GM12864 (cell line): ENCODE measurements around the gene VSTM5.

Source experiments
- DNase-seq: peaks from one replicate; pipeline ENCODE4 v3.0.0-alpha.2; 2011; ENCODE audit warnings: low read depth
- H3K4me3 ChIP-seq: 2 replicates; pipeline ENCODE4 v1.5.1; 2011; ENCODE audit warnings: mild to moderate bottlenecking, low read depth, low read length, control low read depth
- CTCF ChIP-seq: IDR thresholded peaks from 2 replicates; pipeline ENCODE4 v1.5.1; 2011; ENCODE audit warnings: low read depth, mild to moderate bottlenecking, moderate library complexity, low read length, control low read depth, inconsistent platforms; ENCODE audit errors: missing control alignments

Gene VSTM5

GRCh38 chr11:93831343-93832127, 18.9 kb downstream of the VSTM5 start:
- TF ChIP-seq CTCF: no peak
- DNase-seq: no peak
- no peak overlapping the region for H3K4me3 ChIP-seq

- no peak overlapping the region for H3K4me3 ChIP-seq
- TF ChIP-seq CTCF: no peak
- no peak for DNase-seq
Observed at GRCh38 chr11:93829598-93829997, 20.8 kb downstream of the VSTM5 start.

- DNase-seq: no peak
- no peak overlapping the region for H3K4me3 ChIP-seq
- TF ChIP-seq CTCF: no peak
Observed at GRCh38 chr11:93827363-93827762, 23.1 kb downstream of the VSTM5 start.

- no peak for DNase-seq
- TF ChIP-seq CTCF: no peak
- no peak overlapping the region for H3K4me3 ChIP-seq
Observed at GRCh38 chr11:93823210-93823609, 27.2 kb downstream of the VSTM5 start.

- no peak overlapping the region for H3K4me3 ChIP-seq
- DNase-seq: no peak
- TF ChIP-seq CTCF: no peak
Observed at GRCh38 chr11:93822359-93822758, 28.1 kb downstream of the VSTM5 start.

- no peak for TF ChIP-seq CTCF
- DNase-seq: no peak
- H3K4me3 ChIP-seq: no peak overlapping the region
Observed at GRCh38 chr11:93821617-93822016, 28.8 kb downstream of the VSTM5 start.

- no peak for DNase-seq
- no peak overlapping the region for H3K4me3 ChIP-seq
- TF ChIP-seq CTCF: no peak
Observed at GRCh38 chr11:93820847-93821246, 29.6 kb downstream of the VSTM5 start.
